ENCODE data around the gene ADCY2. TPM values are rescaled to one million over a fixed set of nuclear protein-coding genes. Genes with fewer than 3 reads are reported as not detected.

ADCY2 gene
- total RNA-seq, 1 donor from 2014 or later, result 4.5 TPM

- no peaks in the 10 kb centered on the region for H3K9me3 Mint-ChIP-seq (ENCODE audit: low read depth)
- peaks cover 9% of the 10 kb centered on the region for H3K4me1 Mint-ChIP-seq (ENCODE audit: low read depth)
- H3K36me3 Mint-ChIP-seq (ENCODE audit: insufficient read depth), result peaks cover 16% of the 10 kb centered on the region
- no peaks in the 10 kb centered on the region for H3K27me3 Mint-ChIP-seq
- H3K27ac Mint-ChIP-seq, result no peak overlapping the region
- TF ChIP-seq, protein P1, sequence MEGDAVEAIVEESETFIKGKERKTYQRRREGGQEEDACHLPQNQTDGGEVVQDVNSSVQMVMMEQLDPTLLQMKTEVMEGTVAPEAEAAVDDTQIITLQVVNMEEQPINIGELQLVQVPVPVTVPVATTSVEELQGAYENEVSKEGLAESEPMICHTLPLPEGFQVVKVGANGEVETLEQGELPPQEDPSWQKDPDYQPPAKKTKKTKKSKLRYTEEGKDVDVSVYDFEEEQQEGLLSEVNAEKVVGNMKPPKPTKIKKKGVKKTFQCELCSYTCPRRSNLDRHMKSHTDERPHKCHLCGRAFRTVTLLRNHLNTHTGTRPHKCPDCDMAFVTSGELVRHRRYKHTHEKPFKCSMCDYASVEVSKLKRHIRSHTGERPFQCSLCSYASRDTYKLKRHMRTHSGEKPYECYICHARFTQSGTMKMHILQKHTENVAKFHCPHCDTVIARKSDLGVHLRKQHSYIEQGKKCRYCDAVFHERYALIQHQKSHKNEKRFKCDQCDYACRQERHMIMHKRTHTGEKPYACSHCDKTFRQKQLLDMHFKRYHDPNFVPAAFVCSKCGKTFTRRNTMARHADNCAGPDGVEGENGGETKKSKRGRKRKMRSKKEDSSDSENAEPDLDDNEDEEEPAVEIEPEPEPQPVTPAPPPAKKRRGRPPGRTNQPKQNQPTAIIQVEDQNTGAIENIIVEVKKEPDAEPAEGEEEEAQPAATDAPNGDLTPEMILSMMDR (IDR thresholded peaks at IDR 0.05; ENCODE audit: unreplicated experiment), result no peak
- no peak for DNase-seq (ENCODE audit: low spot score, unreplicated experiment)
- no peak overlapping the region for H3K4me3 Mint-ChIP-seq (ENCODE audit: low read depth)
Measured at GRCh38 chr5:7878381-7878873, 482.5 kb downstream of the ADCY2 start.
